Subcutaneous adipose tissue (tissue), 4 donors: ENCODE data around the gene FLT3LG. TPM values are rescaled to one million over a fixed set of nuclear protein-coding genes. Genes with fewer than 3 reads are reported as not detected.

Source experiments
- total RNA-seq, 4 donors: library from RNA; depleted of rRNA; stranded (reverse); fragments of >200 nt; gene quantifications; one replicate each; pipeline ENCODE4 v1.1.0, GENCODE V29; 2016
- TF ChIP-seq, protein P1 (sequence below): fragments of 450-650 bp; IDR thresholded peaks from one replicate; pipeline ENCODE4 v1.5.1; 2016; ENCODE audit warnings: low read depth, mild to moderate bottlenecking, control low read depth, antibody characterized with exemption, moderate library complexity

FLT3LG gene, protein sequence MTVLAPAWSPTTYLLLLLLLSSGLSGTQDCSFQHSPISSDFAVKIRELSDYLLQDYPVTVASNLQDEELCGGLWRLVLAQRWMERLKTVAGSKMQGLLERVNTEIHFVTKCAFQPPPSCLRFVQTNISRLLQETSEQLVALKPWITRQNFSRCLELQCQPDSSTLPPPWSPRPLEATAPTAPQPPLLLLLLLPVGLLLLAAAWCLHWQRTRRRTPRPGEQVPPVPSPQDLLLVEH
- 10 to 100 TPM in 1 of 4 donors, 1 to 10 TPM in 3; 3.2 to 11.5 (median 4.4) TPM for total RNA-seq

- TF ChIP-seq, protein P1, sequence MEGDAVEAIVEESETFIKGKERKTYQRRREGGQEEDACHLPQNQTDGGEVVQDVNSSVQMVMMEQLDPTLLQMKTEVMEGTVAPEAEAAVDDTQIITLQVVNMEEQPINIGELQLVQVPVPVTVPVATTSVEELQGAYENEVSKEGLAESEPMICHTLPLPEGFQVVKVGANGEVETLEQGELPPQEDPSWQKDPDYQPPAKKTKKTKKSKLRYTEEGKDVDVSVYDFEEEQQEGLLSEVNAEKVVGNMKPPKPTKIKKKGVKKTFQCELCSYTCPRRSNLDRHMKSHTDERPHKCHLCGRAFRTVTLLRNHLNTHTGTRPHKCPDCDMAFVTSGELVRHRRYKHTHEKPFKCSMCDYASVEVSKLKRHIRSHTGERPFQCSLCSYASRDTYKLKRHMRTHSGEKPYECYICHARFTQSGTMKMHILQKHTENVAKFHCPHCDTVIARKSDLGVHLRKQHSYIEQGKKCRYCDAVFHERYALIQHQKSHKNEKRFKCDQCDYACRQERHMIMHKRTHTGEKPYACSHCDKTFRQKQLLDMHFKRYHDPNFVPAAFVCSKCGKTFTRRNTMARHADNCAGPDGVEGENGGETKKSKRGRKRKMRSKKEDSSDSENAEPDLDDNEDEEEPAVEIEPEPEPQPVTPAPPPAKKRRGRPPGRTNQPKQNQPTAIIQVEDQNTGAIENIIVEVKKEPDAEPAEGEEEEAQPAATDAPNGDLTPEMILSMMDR = no peak
These were observed at the start of gene FLT3LG for GRCh38 chr19:49473868-49474541. FLT3LG (plus strand) TSS chr19:49474215; CDS start chr19:49474640, 425 bp downstream.

DNA sequence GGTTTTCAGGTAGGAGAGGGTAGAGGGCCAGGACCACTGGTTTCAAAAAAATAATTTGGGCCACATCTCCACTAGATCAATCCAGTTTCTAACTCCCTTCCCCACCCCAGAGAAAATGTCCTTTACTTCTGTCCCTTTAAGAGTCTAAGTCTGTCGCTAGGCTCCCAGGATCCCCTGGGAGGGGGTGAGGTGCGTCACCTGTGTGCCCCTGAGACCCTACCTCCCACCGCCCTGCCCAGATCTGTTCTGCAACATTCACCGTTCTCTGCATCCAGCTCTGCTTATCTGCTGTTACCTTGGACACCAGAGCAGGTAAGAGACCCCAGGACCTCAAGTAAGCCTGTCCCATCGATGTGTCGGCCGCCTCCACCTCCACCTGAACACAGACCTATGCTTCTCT lies 48.8 kb upstream of the FLT3LG start, which contains the start of gene GFY:
Gene GFY, plus strand, starts transcription at position 211 of the 400 bp plus-strand sequence. CDS start 1,043 bp downstream, outside the sequence.
- TF ChIP-seq, protein P1 = no peak

GRCh38 chr19:49425922-49426592 lies 48.0 kb upstream of the FLT3LG start:
- TF ChIP-seq, protein P1 = no peak

DNA sequence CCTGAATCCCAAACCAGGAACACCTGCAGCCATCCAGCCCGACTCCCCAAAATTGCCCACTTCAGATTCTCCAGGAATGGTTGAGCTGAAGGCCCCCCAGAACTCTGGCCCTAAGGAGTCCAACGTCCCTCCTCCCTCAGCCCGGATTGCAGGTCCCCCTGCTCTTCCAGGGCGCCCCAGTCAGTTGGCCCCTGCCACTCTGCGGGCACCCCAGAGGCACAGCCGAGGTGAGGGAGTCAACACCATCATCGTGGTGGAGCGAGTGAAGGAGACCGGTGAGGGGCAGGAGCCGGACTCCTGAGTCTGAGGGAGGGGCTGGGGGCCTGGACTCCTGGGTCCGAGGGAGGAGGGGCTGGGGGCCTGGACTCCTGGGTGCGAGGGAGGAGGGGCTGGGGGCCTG lies 46.7 kb upstream of the FLT3LG start:
- TF ChIP-seq, protein P1 = no peak

DNA sequence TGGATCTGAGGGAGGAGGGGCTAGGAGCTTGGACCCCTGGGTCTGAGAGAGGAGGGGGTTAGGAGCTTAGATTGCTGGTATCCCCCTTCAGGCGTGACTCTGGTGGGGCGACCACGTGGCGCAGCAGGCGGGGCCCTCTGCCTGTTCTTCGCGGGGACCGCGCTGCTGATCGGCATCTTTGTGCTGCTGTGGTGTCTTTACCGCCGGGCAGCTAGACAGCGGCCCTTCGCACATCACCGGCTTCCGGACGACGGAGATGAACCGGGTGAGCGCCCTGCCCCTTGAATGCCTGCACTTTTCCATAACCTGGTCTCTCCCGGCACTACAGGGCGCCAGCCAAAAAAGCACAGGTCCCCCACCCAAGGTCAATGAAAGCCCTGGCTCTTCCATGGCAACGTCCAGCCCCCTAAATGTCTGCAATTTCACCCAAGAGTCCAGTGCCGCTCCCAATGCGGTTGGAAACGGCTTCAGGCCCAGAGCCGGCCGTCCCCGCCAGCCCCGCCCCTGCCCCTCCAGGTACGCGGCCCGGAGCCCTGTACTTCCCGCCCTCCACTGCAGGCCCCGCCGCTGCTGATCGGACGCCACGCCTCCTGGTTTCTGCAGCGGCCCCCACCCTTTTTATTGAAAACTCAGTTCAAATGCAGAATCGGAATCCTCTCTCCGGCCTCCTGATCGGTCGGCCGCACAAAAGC lies 46.0 kb upstream of the FLT3LG start:
- TF ChIP-seq, protein P1 = no peak

DNA sequence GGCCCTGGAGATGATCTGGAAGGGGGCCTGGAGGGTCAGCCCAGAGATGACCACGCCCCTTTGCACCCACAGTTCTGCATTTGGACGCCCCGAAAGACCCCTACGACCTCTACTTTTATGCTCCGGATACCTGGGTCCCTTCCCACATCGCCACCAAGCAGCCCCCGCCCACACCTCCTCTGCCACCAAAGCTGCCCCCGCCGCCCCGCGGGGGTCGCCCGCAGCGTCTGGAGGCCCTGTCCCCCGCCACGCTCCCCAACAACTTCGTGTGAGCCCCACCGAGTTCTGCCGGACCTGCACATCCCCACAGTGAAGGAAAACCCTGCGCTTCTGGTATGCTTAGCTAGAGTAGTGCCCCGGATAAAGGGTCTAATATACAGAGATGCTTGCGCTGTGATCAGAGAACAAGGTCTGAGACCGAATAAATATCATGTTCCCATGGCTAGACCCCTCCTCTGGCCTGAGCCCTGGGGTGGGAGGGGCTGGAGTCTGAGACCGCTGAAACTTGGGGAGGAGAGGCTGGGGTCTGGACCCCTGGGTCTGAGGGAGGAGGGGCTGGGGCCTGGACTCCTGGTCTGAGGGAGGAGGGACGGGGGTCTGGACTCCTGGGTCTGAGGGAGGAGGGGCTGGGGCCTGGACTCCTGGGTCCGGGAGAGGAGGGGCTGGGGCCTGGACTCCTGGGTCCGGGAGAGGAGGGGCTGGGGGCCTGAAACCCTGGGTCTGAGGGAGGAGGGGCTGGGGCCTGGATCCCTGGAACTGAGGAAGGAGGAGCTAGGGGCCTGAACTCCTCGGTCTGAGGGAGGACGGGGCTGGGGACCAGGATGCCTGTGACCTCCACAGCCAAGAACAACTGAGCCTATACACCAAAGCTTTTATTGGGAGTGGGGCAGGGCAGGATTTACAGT lies 45.2 kb upstream of the FLT3LG start:
- TF ChIP-seq, protein P1 = no peak
